Trophoblast cell (in vitro differentiated cells and primary cell): ENCODE measurements around the gene AUTS2.

Experiments used
- DNase-seq, 2 donors: peaks; one replicate each; pipeline ENCODE4 v3.0.0-alpha.2; 2016
- H2AFZ ChIP-seq: 2 replicates; pipeline ENCODE4 v1.6.1; 2013; ENCODE audit warnings: low read length, moderate library complexity, mild to moderate bottlenecking; ENCODE audit not compliant: insufficient read depth, poor library complexity
- H2AK5ac ChIP-seq: 2 replicates; pipeline ENCODE4 v1.6.1; 2013; ENCODE audit warnings: mild to moderate bottlenecking, low read length
- H2BK120ac ChIP-seq: 2 replicates; pipeline ENCODE4 v1.6.1; 2013; ENCODE audit warnings: low read length, mild to moderate bottlenecking, moderate library complexity; ENCODE audit not compliant: insufficient read depth, poor library complexity
- H2BK12ac ChIP-seq: 2 replicates; pipeline ENCODE4 v1.6.1; 2013; ENCODE audit warnings: mild to moderate bottlenecking, low read length, moderate library complexity
- H2BK5ac ChIP-seq: 2 replicates; pipeline ENCODE4 v1.6.1; 2013; ENCODE audit warnings: low read length, low read depth, moderate library complexity, mild to moderate bottlenecking; ENCODE audit not compliant: poor library complexity
- H3K14ac ChIP-seq: 2 replicates; pipeline ENCODE4 v1.6.1; 2013; ENCODE audit warnings: mild to moderate bottlenecking, low read length
- H3K18ac ChIP-seq: 2 replicates; pipeline ENCODE4 v1.6.1; 2013; ENCODE audit warnings: mild to moderate bottlenecking, low read length
- H3K23ac ChIP-seq: 2 replicates; pipeline ENCODE4 v1.6.1; 2013; ENCODE audit warnings: low read length
- H3K27ac ChIP-seq: 2 replicates; pipeline ENCODE4 v1.5.1; 2013; ENCODE audit warnings: low read depth, mild to moderate bottlenecking, inconsistent platforms, low read length, moderate library complexity
- H3K27me3 ChIP-seq: 2 replicates; pipeline ENCODE4 v1.6.1; 2013; ENCODE audit warnings: inconsistent platforms, mild to moderate bottlenecking, low read length, moderate library complexity; ENCODE audit not compliant: insufficient read depth
- H3K36me3 ChIP-seq, 2 experiments: 1 replicate in 1 of 2; 2 replicates in 1 of 2; pipeline ENCODE4 v1.6.1; 2013; ENCODE audit warnings: low read length in 2 of 2, mild to moderate bottlenecking in 2 of 2, moderate library complexity in 1 of 2; ENCODE audit not compliant: insufficient read depth in 2 of 2, control insufficient read depth in 1 of 2
- H3K4ac ChIP-seq: 2 replicates; pipeline ENCODE4 v1.6.1; 2013; ENCODE audit warnings: low read depth, mild to moderate bottlenecking, low read length, moderate library complexity
- H3K4me1 ChIP-seq, 2 experiments: 1 replicate in 1 of 2; 2 replicates in 1 of 2; pipeline ENCODE4 v1.6.1; 2013; ENCODE audit warnings: low read length in 2 of 2, mild to moderate bottlenecking in 2 of 2, moderate library complexity in 1 of 2; ENCODE audit not compliant: insufficient read depth in 2 of 2, control insufficient read depth in 1 of 2
- H3K4me2 ChIP-seq: 2 replicates; pipeline ENCODE4 v1.6.1; 2013; ENCODE audit warnings: inconsistent platforms, mild to moderate bottlenecking, low read length, moderate library complexity
- H3K4me3 ChIP-seq: 2 replicates; pipeline ENCODE4 v1.5.1; 2013; ENCODE audit warnings: mild to moderate bottlenecking, low read depth, low read length, inconsistent platforms
- H3K79me1 ChIP-seq: one replicate; pipeline ENCODE4 v1.6.1; 2013; ENCODE audit warnings: low read length
- H3K79me2 ChIP-seq: 2 replicates; pipeline ENCODE4 v1.6.1; 2013; ENCODE audit warnings: low read length, mild to moderate bottlenecking; ENCODE audit not compliant: control insufficient read depth, insufficient read depth, poor library complexity
- H3K9ac ChIP-seq: 2 replicates; pipeline ENCODE4 v1.6.1; 2013; ENCODE audit warnings: mild to moderate bottlenecking, low read length
- H3K9me3 ChIP-seq: 2 replicates; pipeline ENCODE4 v1.6.1; 2013; ENCODE audit warnings: low read depth, mild to moderate bottlenecking, control low read depth, inconsistent platforms, low read length; ENCODE audit not compliant: insufficient read depth
- H4K12ac ChIP-seq: 2 replicates; pipeline ENCODE4 v1.6.1; 2013; ENCODE audit warnings: low read depth, mild to moderate bottlenecking, low read length, moderate library complexity
- H4K8ac ChIP-seq: 2 replicates; pipeline ENCODE4 v1.6.1; 2013; ENCODE audit warnings: low read depth, mild to moderate bottlenecking, low read length, moderate library complexity
- H4K91ac ChIP-seq: one replicate; pipeline ENCODE4 v1.6.1; 2013; ENCODE audit warnings: low read depth, mild to moderate bottlenecking, low read length, moderate library complexity
- WGBS: extraction: QIAGEN DNeasy Blood & Tissue Kit; methylation state at CpG from one replicate; pipeline ENCODE4 v1.1.7; 2013; ENCODE audit warnings: missing lambda C conversion rate; ENCODE audit not compliant: insufficient read length, insufficient coverage; ENCODE audit errors: extremely low coverage; 5-methylcytosine and 5-hydroxymethylcytosine counted together

AUTS2 gene

DNA sequence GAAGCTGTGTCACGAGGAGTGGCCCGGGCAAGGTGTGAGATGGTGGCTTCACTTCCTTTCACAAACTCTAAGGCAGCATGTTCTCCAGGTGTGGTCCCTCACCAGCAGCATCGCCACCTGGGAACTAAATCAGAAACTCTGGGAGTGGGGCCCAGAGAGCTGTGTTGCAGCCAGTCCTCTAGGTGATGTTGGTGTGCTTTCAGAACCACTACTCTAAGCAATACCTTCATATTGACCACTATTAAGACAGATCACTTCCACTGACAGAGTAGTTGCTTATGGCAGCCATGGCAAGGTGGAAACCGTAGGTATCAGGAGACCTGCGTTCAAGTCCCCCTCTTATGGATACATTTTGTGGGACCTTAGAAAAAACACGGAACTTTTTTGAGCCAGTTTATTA lies 1037.9 kb downstream of the AUTS2 start:
- Histone ChIP-seq H3K14ac (no peak overlapping the region), H2BK12ac (no peak overlapping the region), H3K79me2 (no peaks in the 10 kb centered on the region), H3K18ac (no peak overlapping the region), H3K79me1 (no peaks in the 10 kb centered on the region), H4K91ac (no peak overlapping the region), H2AFZ (no peak overlapping the region), H3K9me3 (no peaks in the 10 kb centered on the region), H3K4ac (no peak overlapping the region), H2BK5ac (no peak overlapping the region), H3K9ac (no peak overlapping the region), H3K27me3 (no peaks in the 10 kb centered on the region), H4K12ac (no peak overlapping the region), H2AK5ac (no peak overlapping the region), H2BK120ac (no peak overlapping the region), H3K4me2 (no peak overlapping the region), H3K27ac (no peak overlapping the region), H3K36me3 (no peaks in the 10 kb centered on the region), H4K8ac (no peak overlapping the region), H3K23ac (no peak overlapping the region), H3K4me3 (no peak overlapping the region), H3K4me1 (peaks cover 0 to 2% of the 10 kb centered on the region in 2 experiments)
- WGBS, result no CpG with 5 or more reads among the region's 6 CpGs
- no peak for DNase-seq

DNA sequence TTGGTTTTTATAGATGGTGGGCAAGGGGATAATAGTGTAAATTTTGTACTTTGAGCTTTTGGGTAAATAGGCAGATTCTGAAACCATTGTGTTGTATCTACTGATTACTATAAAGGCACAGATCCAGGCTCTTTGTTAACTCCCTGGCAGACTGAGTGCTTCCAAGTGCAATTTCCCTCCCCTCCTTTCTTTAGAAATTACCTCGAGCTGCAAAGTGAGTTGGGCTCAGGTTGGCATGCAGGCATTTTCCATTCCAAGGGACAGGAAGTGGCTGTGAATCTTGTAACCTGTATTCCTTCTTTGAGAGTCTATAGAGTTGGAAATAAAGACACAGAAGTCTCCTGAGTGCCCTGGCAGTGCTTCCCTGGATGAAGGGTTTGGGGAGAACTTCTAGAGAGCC lies 1039.5 kb downstream of the AUTS2 start:
- no peak overlapping the region for H2BK120ac ChIP-seq
- WGBS, result no CpG with 5 or more reads among the region's 1 CpG
- no peak overlapping the region for H2BK12ac ChIP-seq
- H3K4me1 ChIP-seq, result peaks cover 0 to 2% of the 10 kb centered on the region in 2 experiments
- H3K27me3 ChIP-seq, result no peaks in the 10 kb centered on the region
- H4K8ac ChIP-seq, result no peak overlapping the region
- DNase-seq, result no peak
- H3K23ac ChIP-seq, result no peak overlapping the region
- no peak overlapping the region for H3K4me2 ChIP-seq
- H2BK5ac ChIP-seq, result no peak overlapping the region
- no peak overlapping the region for H4K12ac ChIP-seq
- H2AFZ ChIP-seq, result no peak overlapping the region
- H3K9me3 ChIP-seq, result no peaks in the 10 kb centered on the region
- H3K4me3 ChIP-seq, result no peak overlapping the region
- no peaks in the 10 kb centered on the region for H3K79me1 ChIP-seq
- no peak overlapping the region for H3K18ac ChIP-seq
- no peak overlapping the region for H3K4ac ChIP-seq
- no peak overlapping the region for H3K27ac ChIP-seq
- H3K14ac ChIP-seq, result no peak overlapping the region
- H3K9ac ChIP-seq, result no peak overlapping the region
- no peak overlapping the region for H4K91ac ChIP-seq
- no peaks in the 10 kb centered on the region for H3K36me3 ChIP-seq
- H3K79me2 ChIP-seq, result no peaks in the 10 kb centered on the region
- H2AK5ac ChIP-seq, result no peak overlapping the region

DNA sequence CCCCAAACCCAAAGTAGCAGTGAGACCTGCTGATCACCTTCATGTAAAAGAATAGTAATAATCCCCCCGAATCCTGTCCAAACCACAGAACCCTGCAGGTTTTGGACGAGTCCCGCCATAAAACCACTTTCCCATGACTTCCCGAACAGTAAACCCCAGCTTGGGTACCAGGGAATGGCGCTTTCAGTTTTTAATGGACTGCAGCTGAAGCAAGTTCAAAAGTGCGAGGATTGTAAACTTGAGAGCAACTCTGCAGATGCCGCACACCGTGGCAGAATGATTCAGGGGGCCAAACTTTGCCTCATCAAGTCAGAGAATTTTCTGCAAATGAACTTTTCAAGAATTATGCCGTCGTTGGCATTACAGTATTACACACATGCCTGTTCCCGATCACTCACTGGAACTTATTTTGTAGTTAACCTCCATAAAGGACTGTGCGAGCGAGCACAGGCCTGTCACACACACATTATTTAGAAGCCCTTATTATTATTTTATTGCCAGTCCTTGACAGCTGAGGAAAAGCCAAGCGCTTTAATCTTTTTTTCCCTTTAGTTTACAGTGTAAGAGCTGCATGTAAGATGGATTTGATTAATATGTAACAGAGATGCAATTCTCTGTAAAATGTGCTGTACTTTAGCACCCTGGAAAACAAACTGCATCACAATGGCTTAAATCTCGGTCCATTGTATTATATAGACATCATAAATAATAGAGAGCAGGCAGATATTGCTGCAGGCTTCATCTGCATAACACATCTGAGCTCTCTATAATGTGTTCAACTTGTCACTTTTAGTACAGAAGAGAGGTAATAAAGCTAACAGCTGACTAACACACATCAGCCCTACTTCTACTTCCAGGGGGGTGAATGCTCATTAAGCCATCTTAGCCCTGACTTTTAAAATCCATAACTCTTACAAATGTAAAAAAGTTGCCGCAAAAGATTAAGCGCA lies 1040.2 kb downstream of the AUTS2 start:
- H3K4me2 ChIP-seq, result no peak overlapping the region
- no peak overlapping the region for H3K23ac ChIP-seq
- no peak overlapping the region for H2AFZ ChIP-seq
- no peak overlapping the region for H3K14ac ChIP-seq
- no peak overlapping the region for H3K4me3 ChIP-seq
- no peaks in the 10 kb centered on the region for H3K27me3 ChIP-seq
- no peak overlapping the region for H3K4ac ChIP-seq
- H3K27ac ChIP-seq, result no peak overlapping the region
- no peak overlapping the region for H2BK120ac ChIP-seq
- peaks cover 0 to 2% of the 10 kb centered on the region in 2 experiments for H3K4me1 ChIP-seq
- no peak overlapping the region for H3K18ac ChIP-seq
- no peak overlapping the region for H3K9ac ChIP-seq
- no peaks in the 10 kb centered on the region for H3K36me3 ChIP-seq
- no peak overlapping the region for H4K8ac ChIP-seq
- H3K79me1 ChIP-seq, result no peaks in the 10 kb centered on the region
- H4K12ac ChIP-seq, result no peak overlapping the region
- no peaks in the 10 kb centered on the region for H3K79me2 ChIP-seq
- no peak overlapping the region for H2BK12ac ChIP-seq
- H2BK5ac ChIP-seq, result no peak overlapping the region
- no peak for DNase-seq
- H2AK5ac ChIP-seq, result no peak overlapping the region
- WGBS, result no CpG with 5 or more reads among the region's 17 CpGs
- no peaks in the 10 kb centered on the region for H3K9me3 ChIP-seq
- H4K91ac ChIP-seq, result no peak overlapping the region

DNA sequence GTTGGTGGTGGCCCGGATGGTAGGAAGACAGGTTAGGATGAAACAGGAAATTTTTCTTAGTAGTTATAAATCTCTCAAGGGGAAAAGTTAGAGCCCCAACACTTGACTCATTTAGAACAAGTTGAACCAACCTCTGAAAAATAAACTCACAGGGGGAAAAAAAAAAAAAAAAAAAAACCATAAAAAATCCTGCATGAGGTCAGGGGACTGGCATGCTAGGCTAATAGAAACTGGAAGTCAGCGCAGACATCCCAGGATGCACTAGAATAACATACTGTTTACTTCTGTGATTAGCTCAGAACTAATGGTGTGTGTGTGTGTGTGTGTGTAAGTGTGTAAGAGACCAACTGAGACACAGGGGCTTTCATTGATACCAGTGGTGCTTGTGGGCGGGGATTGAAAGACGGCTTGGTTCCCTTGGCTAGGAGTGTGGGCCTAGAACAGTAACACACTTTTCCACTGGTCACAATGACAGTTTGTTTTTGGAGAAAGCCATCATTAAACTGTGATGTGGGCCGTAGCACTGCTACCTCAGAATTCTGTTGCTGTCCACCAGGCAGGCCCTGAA lies 1042.1 kb downstream of the AUTS2 start:
- H3K14ac ChIP-seq, result no peak overlapping the region
- H2BK12ac ChIP-seq, result no peak overlapping the region
- no peak overlapping the region for H2BK120ac ChIP-seq
- no peak overlapping the region for H3K9ac ChIP-seq
- no peak overlapping the region for H2AFZ ChIP-seq
- H4K8ac ChIP-seq, result no peak overlapping the region
- WGBS, result no CpG with 5 or more reads among the region's 5 CpGs
- H4K91ac ChIP-seq, result no peak overlapping the region
- H3K4me1 ChIP-seq, result peaks cover 0 to 2% of the 10 kb centered on the region in 2 experiments
- no peak overlapping the region for H4K12ac ChIP-seq
- H3K23ac ChIP-seq, result no peak overlapping the region
- H3K18ac ChIP-seq, result no peak overlapping the region
- H3K4ac ChIP-seq, result no peak overlapping the region
- H3K4me3 ChIP-seq, result no peak overlapping the region
- no peak for DNase-seq
- peaks cover 2% of the 10 kb centered on the region for H3K9me3 ChIP-seq
- no peaks in the 10 kb centered on the region for H3K27me3 ChIP-seq
- no peak overlapping the region for H3K27ac ChIP-seq
- no peak overlapping the region for H2AK5ac ChIP-seq
- no peak overlapping the region for H2BK5ac ChIP-seq
- H3K36me3 ChIP-seq, result no peaks in the 10 kb centered on the region
- H3K4me2 ChIP-seq, result no peak overlapping the region
- H3K79me1 ChIP-seq, result no peaks in the 10 kb centered on the region
- no peaks in the 10 kb centered on the region for H3K79me2 ChIP-seq
